H1 (cell line): ENCODE results near the gene MIDN. TPM values are rescaled to one million over a fixed set of nuclear protein-coding genes. Genes with fewer than 3 reads are reported as not detected.

Source experiments
- CTCF ChIA-PET: fragments of 300-600 bp; sonication (Branson Sonifier 250); formaldehyde crosslinking; loops from one replicate; lab custom pipeline; 2021; ENCODE audit not compliant: partially characterized antibody; lab: Charles Lee
- POLR2A ChIA-PET: fragments of 300-600 bp; sonication (Branson Sonifier 250); formaldehyde crosslinking; loops from one replicate; lab custom pipeline; 2021; ENCODE audit warnings: inconsistent platforms; ENCODE audit not compliant: partially characterized antibody; lab: Charles Lee
- DNase-seq, 2 experiments: peaks; one replicate each; pipeline versions ENCODE4 v3.0.0 to v3.0.0-alpha.2; 2010 to 2022; ENCODE audit warnings: low spot score in 2 of 2, low read depth in 1 of 2, mixed read lengths in 1 of 2
- FAIRE-seq: peaks from 2 replicates; lab custom pipeline; 2011; peaks lifted over from hg19 to GRCh38; lab: Jason Lieb, UNC
- H2AFZ ChIP-seq: 2 replicates; pipeline ENCODE4 v1.8.1; 2012; ENCODE audit warnings: low read length, inconsistent platforms
- H2AK5ac ChIP-seq: 2 replicates; pipeline ENCODE4 v1.6.1; 2013; ENCODE audit warnings: low read depth, low read length
- H2BK120ac ChIP-seq: replicated peaks from 2 replicates; pipeline ENCODE3; 2013; ENCODE audit warnings: low read depth, low read length, inconsistent platforms
- H2BK12ac ChIP-seq: 2 replicates; pipeline ENCODE4 v1.6.1; 2013; ENCODE audit warnings: low read depth, low read length
- H2BK15ac ChIP-seq: 2 replicates; pipeline ENCODE4 v1.6.1; 2013; ENCODE audit warnings: low read length
- H2BK20ac ChIP-seq: 2 replicates; pipeline ENCODE4 v1.6.1; 2013; ENCODE audit warnings: low read length
- H2BK5ac ChIP-seq: 2 replicates; pipeline ENCODE4 v1.6.1; 2013; ENCODE audit warnings: low read depth, low read length
- H3K14ac ChIP-seq: 2 replicates; pipeline ENCODE4 v1.6.1; 2013; ENCODE audit warnings: inconsistent platforms; ENCODE audit not compliant: insufficient read length
- H3K18ac ChIP-seq: 2 replicates; pipeline ENCODE4 v1.6.1; 2013; ENCODE audit warnings: low read length; ENCODE audit errors: extremely low read depth
- H3K23ac ChIP-seq: 2 replicates; pipeline ENCODE4 v1.6.1; 2013; ENCODE audit warnings: inconsistent platforms; ENCODE audit not compliant: insufficient read length
- H3K23me2 ChIP-seq: 2 replicates; pipeline ENCODE4 v1.6.1; 2013; ENCODE audit warnings: low read depth, low read length
- H3K27ac ChIP-seq: 2 replicates; pipeline ENCODE4 v1.6.1; 2011; ENCODE audit warnings: low read depth, low read length, inconsistent platforms
- H3K27me3 ChIP-seq, 4 experiments: replicated peaks in 1 of 4; 1 replicate in 1 of 4; 2 replicates in 3 of 4; pipeline versions ENCODE4 v1.6.1 to v1.8.1; 2011 to 2013; ENCODE audit warnings: low read length in 3 of 4, mild to moderate bottlenecking in 3 of 4, inconsistent platforms in 2 of 4, mixed read lengths in 2 of 4, moderate library complexity in 1 of 4; ENCODE audit not compliant: control insufficient read depth in 3 of 4, insufficient read depth in 3 of 4; ENCODE audit errors: extremely low read depth in 1 of 4
- H3K36me3 ChIP-seq, 4 experiments: 2 replicates each; pipeline versions ENCODE4 v1.6.1 to v1.8.1; 2011 to 2013; ENCODE audit warnings: mild to moderate bottlenecking in 4 of 4, low read length in 3 of 4, moderate library complexity in 2 of 4, control low read depth in 1 of 4, inconsistent platforms in 1 of 4; ENCODE audit not compliant: insufficient read depth in 4 of 4, control insufficient read depth in 2 of 4
- H3K4ac ChIP-seq: replicated peaks from 2 replicates; pipeline ENCODE3; 2013; ENCODE audit warnings: low read length, low read depth, mixed read lengths, inconsistent platforms; ENCODE audit not compliant: insufficient read length
- H3K4me1 ChIP-seq, 4 experiments: replicated peaks in 1 of 4; 1 replicate in 1 of 4; 2 replicates in 3 of 4; pipeline versions ENCODE4 v1.6.1 to v1.8.1; 2011 to 2013; ENCODE audit warnings: low read length in 3 of 4, inconsistent platforms in 2 of 4, mixed read lengths in 1 of 4; ENCODE audit not compliant: insufficient read depth in 4 of 4, control insufficient read depth in 3 of 4
- H3K4me2 ChIP-seq, 2 experiments: 2 replicates each; pipeline versions ENCODE4 v1.6.1 to v1.8.1; 2011 to 2013; ENCODE audit warnings: low read depth in 2 of 2, low read length in 2 of 2, control low read depth in 1 of 2, inconsistent platforms in 1 of 2, mild to moderate bottlenecking in 1 of 2; ENCODE audit not compliant: insufficient read depth in 1 of 2
- H3K4me3 ChIP-seq, 4 experiments: fragments of 200-600, 300-600 bp in 1 of 4; sonication (generic), shearing (Covaris generic), sonication (Bioruptor Twin) in 1 of 4; 2 replicates each; pipeline versions ENCODE4 v1.5.1 to v1.8.1; 2011 to 2016; ENCODE audit warnings: low read length in 4 of 4, low read depth in 3 of 4, control low read depth in 2 of 4, inconsistent platforms in 2 of 4, mild to moderate bottlenecking in 2 of 4, mixed read lengths in 1 of 4, moderate library complexity in 1 of 4; ENCODE audit not compliant: insufficient read depth in 2 of 4; ENCODE audit errors: extremely low read depth in 1 of 4
- H3K56ac ChIP-seq: replicated peaks from 2 replicates; pipeline ENCODE3; 2013; ENCODE audit warnings: low read depth, mild to moderate bottlenecking, mixed read lengths, low read length, inconsistent platforms; ENCODE audit not compliant: insufficient read length
- H3K79me1 ChIP-seq: 2 replicates; pipeline ENCODE4 v1.6.1; 2013; ENCODE audit warnings: low read depth, low read length, control low read depth
- H3K79me2 ChIP-seq, 2 experiments: 2 replicates each; pipeline versions ENCODE4 v1.6.1 to v1.8.1; 2012 to 2013; ENCODE audit warnings: low read length in 2 of 2, mild to moderate bottlenecking in 2 of 2, inconsistent platforms in 1 of 2; ENCODE audit not compliant: insufficient read depth in 2 of 2, control insufficient read depth in 1 of 2
- H3K9ac ChIP-seq, 4 experiments: replicated peaks in 1 of 4; 1 replicate in 1 of 4; 2 replicates in 3 of 4; pipeline versions ENCODE4 v1.6.1 to v1.8.1; 2011 to 2013; ENCODE audit warnings: low read depth in 3 of 4, low read length in 3 of 4, control low read depth in 2 of 4, mild to moderate bottlenecking in 2 of 4, moderate library complexity in 2 of 4, inconsistent platforms in 1 of 4; ENCODE audit errors: extremely low read depth in 1 of 4
- H3K9me3 ChIP-seq, 2 experiments: 2 replicates each; pipeline versions ENCODE4 v1.6.1 to v1.8.1; 2012 to 2013; ENCODE audit warnings: mild to moderate bottlenecking in 2 of 2, moderate library complexity in 2 of 2, control low read depth in 1 of 2, inconsistent platforms in 1 of 2, low read depth in 1 of 2, low read length in 1 of 2, mixed read lengths in 1 of 2; ENCODE audit not compliant: insufficient read depth in 2 of 2
- H4K20me1 ChIP-seq, 2 experiments: replicated peaks in 1 of 2; 2 replicates each; pipeline versions ENCODE3 to v1.8.1; 2011 to 2013; ENCODE audit warnings: inconsistent platforms in 2 of 2, low read length in 2 of 2, mild to moderate bottlenecking in 1 of 2; ENCODE audit not compliant: insufficient read depth in 2 of 2, control insufficient read depth in 1 of 2
- H4K5ac ChIP-seq: 2 replicates; pipeline ENCODE4 v1.6.1; 2013; ENCODE audit warnings: low read length, low read depth, mixed read lengths, inconsistent platforms; ENCODE audit not compliant: insufficient read length
- H4K8ac ChIP-seq: 2 replicates; pipeline ENCODE4 v1.8.0; 2013; ENCODE audit warnings: mild to moderate bottlenecking, moderate library complexity, low read length, inconsistent platforms; ENCODE audit not compliant: insufficient read depth; ENCODE audit errors: extremely low read depth
- H4K91ac ChIP-seq: replicated peaks from 2 replicates; pipeline ENCODE3; 2013; ENCODE audit warnings: low read length, mixed read lengths, inconsistent platforms; ENCODE audit not compliant: insufficient read length
- BACH1 ChIP-seq: IDR thresholded peaks from 2 replicates; pipeline ENCODE4 v1.6.1; 2012; ENCODE audit warnings: low read length, improper control_type of control experiment
- CEBPB ChIP-seq: IDR thresholded peaks from 2 replicates; pipeline ENCODE4 v1.6.1; 2012; ENCODE audit warnings: low read depth, low read length
- GABPA ChIP-seq: IDR thresholded peaks from 2 replicates; pipeline ENCODE4 v1.6.1; 2011; ENCODE audit warnings: mild to moderate bottlenecking, low read length, moderate library complexity, borderline replicate concordance; ENCODE audit not compliant: insufficient read depth
- GTF2F1 ChIP-seq: IDR thresholded peaks from 2 replicates; pipeline ENCODE4 v1.6.1; 2012; ENCODE audit warnings: low read depth, low read length, improper control_type of control experiment, borderline replicate concordance
- SRF ChIP-seq: IDR thresholded peaks from 2 replicates; pipeline ENCODE4 v1.6.1; 2011; ENCODE audit warnings: mild to moderate bottlenecking, low read depth, low read length, moderate library complexity
- TBP ChIP-seq: IDR thresholded peaks from 2 replicates; pipeline ENCODE4 v1.6.1; 2011; ENCODE audit warnings: low read depth, low read length, improper control_type of control experiment
- YY1 ChIP-seq: IDR thresholded peaks from 2 replicates; pipeline ENCODE4 v1.6.1; 2011; ENCODE audit warnings: low read depth, mild to moderate bottlenecking, low read length
- WGBS, 2 experiments: shearing (Covaris generic) in 1 of 2; methylation state at CpG; one replicate each; pipeline versions ENCODE4 v1.1.6 to v1.1.7; 2013 to 2015; ENCODE audit warnings: low lambda C conversion rate in 2 of 2, mixed read lengths in 2 of 2, inconsistent platforms in 1 of 2, low coverage in 1 of 2, missing lambda C conversion rate in 1 of 2; ENCODE audit not compliant: insufficient replicate concordance in 2 of 2, insufficient coverage in 1 of 2, insufficient read length in 1 of 2; ENCODE audit errors: extremely low coverage in 1 of 2, missing lambda C conversion rate in 1 of 2; 5-methylcytosine and 5-hydroxymethylcytosine counted together
- polyA plus RNA-seq, 7 experiments: library from polyadenylated mRNA; depleted of rRNA in 3 of 7; stranded (reverse) in 5 of 7; unstranded in 2 of 7; fragments of >200 nt in 5 of 7; fragments of 200-250 nt in 2 of 7; gene quantifications; 1 replicate in 5 of 7; 2 replicates in 1 of 7; 4 replicates in 1 of 7; pipeline versions ENCODE4 v1.2.1 to v1.2.3, GENCODE V29; 2011 to 2013; ENCODE audit warnings: missing spikeins in 2 of 7, mixed read lengths in 2 of 7
- total RNA-seq: library from RNA; stranded (reverse); fragmentation: NEBNext Ultra II Directional; extraction: Animal tissue kit (Norgen Biotek cat#: 25700); gene quantifications from 2 replicates; pipeline ENCODE4 v1.2.1, GENCODE V29; 2021
- TF ChIP-seq, protein P1 (sequence below): IDR thresholded peaks from 2 replicates; pipeline ENCODE4 v1.6.1; 2012; ENCODE audit warnings: inconsistent platforms

MIDN gene
- total and polyA plus RNA-seq, 2 of the 8 experiments (the other 6 are each of a cell fraction or from before 2014, with no cell fraction given): 39.8 to 159 TPM

- H3K9me3 ChIP-seq: no peaks in the 10 kb centered on the region
- no peak overlapping the region for H4K5ac ChIP-seq
- H3K14ac ChIP-seq: no peak overlapping the region
- no peaks in the 10 kb centered on the region; the same call in 1 of the 2 replicates for H3K79me1 ChIP-seq
- TF ChIP-seq BACH1 (no peak), GABPA (0 out of 2 replicates have a peak, but pooled peaks have one; percentile 27), CEBPB (no peak), TBP (no peak), YY1 (no peak), GTF2F1 (no peak), SRF (no peak)
- TF ChIP-seq, protein P1, sequence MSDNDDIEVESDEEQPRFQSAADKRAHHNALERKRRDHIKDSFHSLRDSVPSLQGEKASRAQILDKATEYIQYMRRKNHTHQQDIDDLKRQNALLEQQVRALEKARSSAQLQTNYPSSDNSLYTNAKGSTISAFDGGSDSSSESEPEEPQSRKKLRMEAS: no peak
- H2AK5ac ChIP-seq: no peak overlapping the region
- H3K4ac ChIP-seq: no peak overlapping the region
- ChIA-PET POLR2A (interaction anchor here (1.4 to 2.4 kb wide), 8 partner anchors 10 to 291 kb away, joined by 3 to 16 read pairs (median 5); partner anchors contain the start of gene CIRBP), CTCF (no interaction called here)
- no peak overlapping the region for H2AFZ ChIP-seq
- H3K79me2 ChIP-seq: no peaks in the 10 kb centered on the region
- no peak overlapping the region for H3K4me2 ChIP-seq
- H3K56ac ChIP-seq: no peak overlapping the region
- H2BK5ac ChIP-seq: no peak overlapping the region
- no peak overlapping the region for H3K23ac ChIP-seq
- WGBS, 2 experiments: 90% methylated on average over 26 of the region's 56 CpGs; no CpG with 5 or more reads in 1 of the 2 experiments
- H2BK15ac ChIP-seq: no peak overlapping the region
- peak overlapping the region; percentile 35; the same call in 1 of the 2 replicates for H4K8ac ChIP-seq
- no peak overlapping the region for H3K4me3 ChIP-seq
- H2BK12ac ChIP-seq: no peak overlapping the region
- FAIRE-seq: no peak
- peaks cover 8 to 15% of the 10 kb centered on the region in 2 experiments for H4K20me1 ChIP-seq
- no peak overlapping the region for H4K91ac ChIP-seq
- H3K27ac ChIP-seq: no peak overlapping the region
- no peaks in the 10 kb centered on the region for H3K27me3 ChIP-seq
- peak in 1 of 2 experiments; percentile 57 for DNase-seq
- no peak overlapping the region for H3K9ac ChIP-seq
- peaks cover 0 to 2% (median 0%) of the 10 kb centered on the region in 4 experiments; a peak in 3 of 7 replicates for H3K4me1 ChIP-seq
- H3K23me2 ChIP-seq: no peaks in the 10 kb centered on the region
- no peak overlapping the region for H2BK20ac ChIP-seq
- no peak overlapping the region for H2BK120ac ChIP-seq
- no peak overlapping the region for H3K18ac ChIP-seq
- peaks cover 2 to 66% (median 3%) of the 10 kb centered on the region in 4 experiments; a peak in 5 of 8 replicates for H3K36me3 ChIP-seq
Measured at GRCh38 chr19:1227304-1228054, 20.9 kb upstream of the MIDN start.
